Activated CD8-positive, alpha-beta T cell treated with anti-CD3 and anti-CD28 coated beads, Interleukin-2, amount 10 ng/mL, durations not matched to agents 7 days and 5 days (primary cell): ENCODE measurements around the gene PIK3C3. TPM values are rescaled to one million over a fixed set of nuclear protein-coding genes. Genes with fewer than 3 reads are reported as not detected.
"Not testable (repeated sequence)": the region's sequence is repeated elsewhere in the genome, so short reads cannot be mapped to it uniquely, and the experiment has no call there.

Source experiments
- ATAC-seq: fragments of 150-1000 bp; cut with Tn5 transposase; one replicate; pipeline ENCODE4 v1.10.0; 2021; ENCODE audit warnings: moderate library complexity
- CTCF ChIA-PET: fragments of 350-600 bp; sonication (Branson Sonifier 250); formaldehyde crosslinking; loops from one replicate; lab custom pipeline; 2021; ENCODE audit warnings: antibody characterized with exemption; lab: Charles Lee
- POLR2A ChIA-PET: fragments of 350-600 bp; sonication (Branson Sonifier 250); formaldehyde crosslinking; loops from one replicate; lab custom pipeline; 2021; ENCODE audit warnings: antibody characterized with exemption; lab: Charles Lee
- DNase-seq: peaks from one replicate; pipeline ENCODE4 v3.0.0-alpha.2; 2020
- H3K27ac Mint-ChIP-seq: one replicate; pipeline ENCODE4 v1.8.0; 2021; ENCODE audit warnings: mild to moderate bottlenecking, mixed read lengths
- H3K27me3 Mint-ChIP-seq: one replicate; pipeline ENCODE4 v1.8.0; 2021; ENCODE audit warnings: low read depth, mixed read lengths
- H3K36me3 Mint-ChIP-seq: one replicate; pipeline ENCODE4 v1.8.0; 2021; ENCODE audit warnings: low read depth, mixed read lengths
- H3K4me1 Mint-ChIP-seq: one replicate; pipeline ENCODE4 v1.8.0; 2021; ENCODE audit warnings: low read depth, mixed read lengths
- H3K4me3 Mint-ChIP-seq: one replicate; pipeline ENCODE4 v1.8.0; 2021; ENCODE audit warnings: mild to moderate bottlenecking, mixed read lengths
- H3K9me3 Mint-ChIP-seq: one replicate; pipeline ENCODE4 v1.8.0; 2022; ENCODE audit warnings: mixed read lengths; ENCODE audit not compliant: insufficient read depth
- total RNA-seq, 2 experiments: library from RNA; stranded (reverse); gene quantifications; one replicate each; pipeline ENCODE4 v1.2.3, GENCODE V29; 2021

The PIK3C3 gene
- total RNA-seq, 2 experiments from 2014 or later, result 40.4 to 44.7 TPM

DNA sequence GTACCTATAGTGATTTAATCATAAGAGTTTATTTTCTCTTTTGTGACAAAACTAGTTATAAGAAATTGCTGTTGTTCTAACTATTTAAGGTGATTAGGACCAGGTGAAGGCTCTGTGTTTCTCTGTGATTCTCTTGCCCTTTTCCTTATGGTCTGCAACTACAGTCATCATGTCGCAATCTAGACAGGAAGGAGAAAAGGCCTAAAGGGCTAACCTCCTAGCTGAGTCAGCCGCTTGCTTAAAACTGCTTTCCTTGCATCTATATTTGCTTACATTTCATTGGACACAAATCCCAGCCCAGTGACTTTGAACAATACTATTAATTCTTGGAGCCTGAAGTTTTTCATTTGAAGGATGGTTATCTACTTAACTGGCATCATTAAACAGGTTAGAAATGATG is 93.1 kb downstream of the PIK3C3 start:
- H3K36me3 Mint-ChIP-seq, result peaks cover 26% of the 10 kb centered on the region
- no peak for ATAC-seq
- no peaks in the 10 kb centered on the region for H3K27me3 Mint-ChIP-seq
- DNase-seq, result no peak
- POLR2A ChIA-PET, result no interaction called here
- peaks cover 7% of the 10 kb centered on the region for H3K4me1 Mint-ChIP-seq
- CTCF ChIA-PET, result interaction anchor here (1.2 to 2.9 kb wide), 2 partner anchors 20 to 66 kb away, joined by 5 to 15 read pairs; no protein-coding TSS in a partner anchor
- no peaks in the 10 kb centered on the region for H3K9me3 Mint-ChIP-seq
- H3K27ac Mint-ChIP-seq, result no peak overlapping the region
- H3K4me3 Mint-ChIP-seq, result no peak overlapping the region

DNA sequence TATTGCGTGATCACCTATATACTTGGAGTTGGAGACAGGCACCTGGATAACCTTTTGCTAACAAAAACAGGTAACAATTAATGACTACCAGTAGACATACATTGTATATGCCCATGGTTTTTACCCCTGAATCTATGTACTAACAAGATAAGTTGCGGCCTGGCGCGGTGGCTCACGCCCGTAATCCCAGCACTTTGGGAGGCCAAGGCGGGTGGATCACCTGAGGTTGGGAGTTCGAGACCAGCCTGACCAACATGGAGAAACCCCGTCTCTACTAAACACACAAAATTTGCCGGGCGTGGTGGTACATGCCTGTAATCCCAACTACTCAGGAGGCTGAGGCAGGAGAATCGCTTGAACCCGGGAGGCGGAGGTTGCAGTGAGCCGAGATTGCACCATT is 94.5 kb downstream of the PIK3C3 start:
- H3K27me3 Mint-ChIP-seq, H3K27ac Mint-ChIP-seq, H3K9me3 Mint-ChIP-seq, ATAC-seq, H3K4me3 Mint-ChIP-seq, H3K4me1 Mint-ChIP-seq, POLR2A ChIA-PET, DNase-seq: not testable (repeated sequence)
- CTCF ChIA-PET, result interaction anchor here (2.9 to 4.3 kb wide), 2 partner anchors 22 kb away, joined by 15 to 32 read pairs; no protein-coding TSS in a partner anchor
- peaks cover 25% of the 10 kb centered on the region for H3K36me3 Mint-ChIP-seq

DNA sequence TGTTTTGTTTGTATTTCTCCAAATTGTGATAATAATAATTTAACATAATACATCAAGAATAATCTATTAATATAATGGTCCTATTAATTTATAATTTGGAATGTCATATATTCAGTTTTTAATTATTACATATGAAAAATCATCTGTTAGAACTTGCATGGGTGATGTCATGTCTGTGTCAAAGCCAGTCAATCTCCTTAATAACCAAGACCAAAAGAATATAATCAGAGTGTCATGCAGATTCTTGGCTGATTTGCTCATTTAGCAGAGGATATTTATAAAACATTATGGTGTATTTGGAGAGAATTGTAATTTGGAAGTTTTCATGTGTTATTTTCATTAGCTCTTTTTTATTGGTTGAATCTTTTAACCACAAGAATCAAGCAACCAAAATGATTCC is 96.4 kb downstream of the PIK3C3 start:
- H3K9me3 Mint-ChIP-seq, result no peaks in the 10 kb centered on the region
- H3K4me1 Mint-ChIP-seq, result peaks cover 9% of the 10 kb centered on the region
- DNase-seq (no peak), ATAC-seq (no peak)
- H3K27ac Mint-ChIP-seq, result no peak overlapping the region
- H3K4me3 Mint-ChIP-seq, result no peak overlapping the region
- ChIA-PET POLR2A (no interaction called here), CTCF (interaction anchor here (0.7 to 4.3 kb wide), 5 partner anchors 12 to 63 kb away, joined by 3 to 32 read pairs (median 4); no protein-coding TSS in a partner anchor)
- peaks cover 22% of the 10 kb centered on the region for H3K36me3 Mint-ChIP-seq
- no peaks in the 10 kb centered on the region for H3K27me3 Mint-ChIP-seq

DNA sequence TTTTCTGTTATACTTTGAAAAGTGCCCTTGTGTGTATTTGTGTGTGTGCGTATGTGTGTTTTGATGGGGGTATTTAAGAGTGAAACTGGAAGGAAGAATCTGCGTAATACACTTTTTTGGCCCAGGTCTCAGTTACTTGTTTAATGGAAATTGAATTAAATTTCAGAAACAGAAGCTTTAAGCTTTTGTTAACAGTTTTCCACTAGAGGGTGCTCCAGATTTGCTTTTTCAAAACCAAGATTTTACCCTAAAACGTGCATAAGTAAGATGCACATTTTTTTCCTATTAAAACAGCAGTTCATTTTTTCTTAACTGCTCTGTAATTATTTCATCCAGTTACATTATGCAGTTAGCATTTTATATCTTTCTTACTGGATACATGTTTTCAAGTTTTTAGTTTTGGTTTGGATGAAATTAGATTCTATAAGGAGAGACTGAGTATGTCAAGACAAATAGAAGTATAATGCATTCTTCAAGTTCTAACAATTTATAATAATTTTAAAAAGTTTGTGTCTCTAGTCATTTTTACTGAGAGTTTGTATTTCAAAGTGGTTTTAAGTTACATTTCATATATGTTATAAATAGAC is 97.2 kb downstream of the PIK3C3 start:
- Mint-ChIP-seq H3K27ac (no peak overlapping the region), H3K27me3 (no peaks in the 10 kb centered on the region), H3K4me3 (no peak overlapping the region), H3K4me1 (peaks cover 8% of the 10 kb centered on the region), H3K36me3 (peaks cover 20% of the 10 kb centered on the region), H3K9me3 (no peaks in the 10 kb centered on the region)
- POLR2A ChIA-PET, result no interaction called here
- ATAC-seq (no peak), DNase-seq (no peak)
- CTCF ChIA-PET, result interaction anchor here (0.7 to 4.3 kb wide), 9 partner anchors 18 to 62 kb away, joined by 3 to 33 read pairs (median 11); no protein-coding TSS in a partner anchor

DNA sequence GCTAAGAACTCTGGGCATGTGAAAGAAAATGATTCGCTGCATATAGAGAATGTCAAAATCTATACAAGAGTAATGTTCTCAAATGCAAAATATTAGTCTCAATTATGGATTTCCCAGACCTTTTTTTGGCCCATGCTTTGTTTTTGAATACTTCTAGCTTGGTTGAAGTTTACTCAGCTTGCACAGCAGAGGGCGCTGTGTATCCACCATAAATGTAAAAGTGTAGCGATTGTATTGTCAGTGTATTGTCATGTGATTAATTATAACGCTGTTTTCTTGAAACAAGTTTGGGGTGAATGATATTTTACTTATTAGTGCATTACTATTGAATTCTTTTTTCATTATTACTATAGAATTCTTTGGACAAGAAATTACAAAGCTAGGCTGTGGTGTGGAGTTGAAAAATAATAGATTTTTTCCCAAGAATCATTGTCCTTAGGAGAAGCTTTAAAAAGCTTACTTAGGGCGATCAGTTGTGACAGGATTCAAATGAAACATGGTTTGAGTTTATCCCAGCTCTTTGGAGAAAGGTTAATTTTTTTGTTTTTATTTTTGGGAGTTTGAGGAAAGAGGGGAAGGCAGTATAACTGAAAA is 98.3 kb downstream of the PIK3C3 start:
- Mint-ChIP-seq H3K9me3 (no peaks in the 10 kb centered on the region), H3K4me3 (no peak overlapping the region), H3K27me3 (no peaks in the 10 kb centered on the region), H3K27ac (no peak overlapping the region), H3K36me3 (peaks cover 22% of the 10 kb centered on the region), H3K4me1 (peaks cover 4% of the 10 kb centered on the region)
- DNase-seq (peak; percentile 72), ATAC-seq (peak; percentile 79)
- ChIA-PET POLR2A (interaction anchor here (0.6 kb wide), 1 partner anchor 9 kb away, joined by 4 read pairs; no protein-coding TSS in a partner anchor), CTCF (interaction anchor here (0.6 to 4.3 kb wide), 28 partner anchors 10 to 1221 kb away, joined by 3 to 33 read pairs (median 4); no protein-coding TSS in a partner anchor)

DNA sequence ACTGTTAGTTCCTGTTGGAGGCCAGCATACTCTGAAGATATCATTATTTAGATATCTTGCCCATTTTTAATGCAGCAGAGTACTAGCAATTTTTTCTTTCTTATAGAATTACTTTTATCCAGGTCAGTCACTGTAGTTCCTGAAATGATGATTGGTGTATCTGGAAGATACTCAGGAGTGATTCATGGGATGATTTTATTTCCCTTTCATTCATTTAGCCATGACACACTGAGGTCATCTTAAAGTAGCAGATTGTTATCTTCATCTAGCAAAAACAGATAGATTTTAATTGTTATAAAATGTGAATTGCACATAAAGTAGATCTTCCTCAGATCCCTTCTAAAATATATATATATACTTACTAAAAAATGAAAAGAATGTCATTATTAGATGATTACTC is 109.1 kb downstream of the PIK3C3 start:
- Mint-ChIP-seq H3K36me3 (peaks cover 30% of the 10 kb centered on the region), H3K4me3 (no peak overlapping the region), H3K27me3 (no peaks in the 10 kb centered on the region), H3K27ac (no peak overlapping the region), H3K4me1 (no peaks in the 10 kb centered on the region), H3K9me3 (no peaks in the 10 kb centered on the region)
- no peak for DNase-seq
- ChIA-PET CTCF (no interaction called here), POLR2A (no interaction called here)
- no peak for ATAC-seq

DNA sequence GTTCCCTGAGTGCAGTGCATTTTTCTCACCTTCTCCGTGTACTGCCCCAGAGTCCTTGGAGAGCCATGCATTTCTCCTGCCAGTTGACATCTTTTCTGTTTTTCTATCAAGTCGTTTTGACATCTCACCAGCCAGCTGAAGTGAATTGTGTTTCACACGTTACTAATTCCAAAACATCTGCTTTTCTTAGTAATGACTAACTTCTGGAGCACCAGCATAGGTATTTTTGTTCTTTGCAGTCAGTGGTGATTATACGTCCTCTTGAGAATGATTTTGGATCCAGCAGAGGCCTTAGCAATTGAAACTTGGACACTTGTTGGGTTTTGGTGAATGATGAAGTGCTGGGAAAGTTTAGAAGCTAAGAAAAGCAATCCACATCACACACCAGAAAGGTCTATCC is 112.5 kb downstream of the PIK3C3 start:
- no peak for ATAC-seq
- no peak overlapping the region for H3K27ac Mint-ChIP-seq
- no peak for DNase-seq

DNA sequence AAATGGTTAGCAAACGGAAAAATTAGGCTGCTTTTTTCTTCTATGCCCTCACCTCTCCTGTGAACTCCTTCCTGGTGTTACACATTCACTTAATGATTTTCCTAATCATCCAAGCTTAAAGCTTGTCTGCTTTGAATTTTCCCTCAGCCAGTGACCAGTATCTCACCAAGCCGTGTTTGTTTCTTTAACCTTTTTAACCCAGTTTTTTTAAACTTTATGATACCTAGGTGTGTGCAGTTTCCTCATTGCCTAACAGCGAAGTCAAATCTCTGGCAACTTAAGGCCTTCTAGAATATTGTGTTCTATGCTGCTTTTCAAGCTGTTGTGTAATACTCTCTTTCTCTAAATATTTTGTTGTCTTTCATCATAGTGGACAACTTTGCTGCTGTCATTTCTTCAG is 113.0 kb downstream of the PIK3C3 start:
- CTCF ChIA-PET, result interaction anchor here (1.7 to 4.1 kb wide), 3 partner anchors 14 to 46 kb away, joined by 11 to 28 read pairs (median 12); no protein-coding TSS in a partner anchor
- no peak for ATAC-seq
- no peak overlapping the region for H3K27ac Mint-ChIP-seq

More for the DNA sequence above, 112.5 kb downstream of the PIK3C3 start:
- H3K4me3 Mint-ChIP-seq, result no peak overlapping the region
- ChIA-PET POLR2A (no interaction called here), CTCF (interaction anchor here (1.7 to 4.1 kb wide), 2 partner anchors 14 to 47 kb away, joined by 11 to 28 read pairs; no protein-coding TSS in a partner anchor)
- H3K36me3 Mint-ChIP-seq, result peaks cover 36% of the 10 kb centered on the region
- no peaks in the 10 kb centered on the region for H3K4me1 Mint-ChIP-seq
- H3K27me3 Mint-ChIP-seq, result no peaks in the 10 kb centered on the region
- H3K9me3 Mint-ChIP-seq, result no peaks in the 10 kb centered on the region

DNA sequence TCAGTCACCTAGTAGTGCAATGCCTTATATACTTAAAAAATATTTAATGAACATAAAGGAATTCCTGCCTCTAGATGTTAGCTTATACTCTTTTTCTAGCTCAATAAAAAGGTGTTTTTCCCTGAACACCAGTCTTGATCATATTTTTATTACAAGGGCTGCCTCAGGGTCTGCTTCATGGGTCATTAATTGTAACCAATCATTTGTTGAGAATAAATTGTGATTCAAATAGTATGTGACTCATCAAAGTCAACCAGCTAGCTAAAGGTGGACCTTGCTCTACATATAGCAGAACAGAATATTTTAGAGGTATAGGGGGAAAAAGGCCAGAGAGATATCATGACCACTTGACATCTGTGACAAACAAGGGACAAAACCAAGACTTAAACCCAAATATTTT is 114.0 kb downstream of the PIK3C3 start:
- ATAC-seq, result no peak
- ChIA-PET POLR2A (no interaction called here), CTCF (interaction anchor here (1.7 to 4.1 kb wide), 3 partner anchors 15 to 45 kb away, joined by 11 to 28 read pairs (median 12); no protein-coding TSS in a partner anchor)
- no peak for DNase-seq
- no peaks in the 10 kb centered on the region for H3K9me3 Mint-ChIP-seq
- H3K27me3 Mint-ChIP-seq, result no peaks in the 10 kb centered on the region
- H3K27ac Mint-ChIP-seq, result no peak overlapping the region
- H3K36me3 Mint-ChIP-seq, result peaks cover 47% of the 10 kb centered on the region
- no peaks in the 10 kb centered on the region for H3K4me1 Mint-ChIP-seq
- H3K4me3 Mint-ChIP-seq, result no peak overlapping the region

More for the DNA sequence above, 113.0 kb downstream of the PIK3C3 start:
- DNase-seq, result no peak
- no peaks in the 10 kb centered on the region for H3K27me3 Mint-ChIP-seq
- H3K36me3 Mint-ChIP-seq, result peaks cover 40% of the 10 kb centered on the region
- POLR2A ChIA-PET, result no interaction called here
- H3K4me1 Mint-ChIP-seq, result no peaks in the 10 kb centered on the region
- H3K9me3 Mint-ChIP-seq, result no peaks in the 10 kb centered on the region
- H3K4me3 Mint-ChIP-seq, result no peak overlapping the region

DNA sequence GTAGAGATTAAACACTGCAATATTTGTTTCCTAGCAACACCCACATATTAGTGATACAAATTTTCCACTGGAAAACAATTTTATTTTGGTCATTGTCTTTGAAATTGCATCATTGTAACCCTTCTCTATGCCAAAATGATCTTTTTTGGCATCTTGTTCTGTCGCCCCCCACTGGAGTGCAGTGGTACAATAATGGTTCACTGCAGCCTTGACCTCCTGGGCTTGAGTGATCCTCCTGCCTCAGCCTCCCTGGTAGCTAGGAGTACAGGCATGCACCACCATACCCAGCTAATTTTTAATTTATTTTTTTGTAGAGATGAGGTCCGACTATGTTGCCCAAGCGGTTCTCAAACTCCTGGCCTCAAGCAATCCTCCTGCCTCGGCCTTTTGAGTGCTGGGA is 117.4 kb downstream of the PIK3C3 start:
- Mint-ChIP-seq H3K4me1 (no peaks in the 10 kb centered on the region), H3K27me3 (no peaks in the 10 kb centered on the region), H3K27ac (no peak overlapping the region), H3K36me3 (peaks cover 35% of the 10 kb centered on the region), H3K4me3 (no peak overlapping the region), H3K9me3 (no peaks in the 10 kb centered on the region)
- CTCF ChIA-PET, result interaction anchor here (0.6 to 1.6 kb wide), 5 partner anchors 8 to 44 kb away, joined by 3 to 6 read pairs (median 3); no protein-coding TSS in a partner anchor
- POLR2A ChIA-PET, result no interaction called here
- ATAC-seq (no peak), DNase-seq (no peak)

DNA sequence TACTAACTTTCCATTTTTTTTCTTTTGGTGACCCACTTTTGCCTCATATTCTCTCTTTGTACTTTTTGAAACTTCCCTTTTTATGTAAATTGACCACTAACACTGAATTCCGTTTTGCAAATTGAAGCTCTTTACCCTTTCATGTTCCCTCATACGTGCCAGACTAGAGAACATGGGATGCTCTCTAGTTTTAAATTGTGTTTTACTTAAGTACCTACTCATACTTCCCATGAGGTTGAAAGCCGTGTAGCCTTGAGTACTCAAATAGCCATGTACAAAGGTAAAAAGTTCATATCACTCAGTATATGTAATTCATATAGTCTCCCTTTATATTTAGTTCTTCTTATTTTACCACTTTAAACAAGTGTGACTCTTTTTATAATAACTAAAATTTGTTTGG is 119.7 kb downstream of the PIK3C3 start:
- no peak overlapping the region for H3K4me3 Mint-ChIP-seq
- no peak for DNase-seq

DNA sequence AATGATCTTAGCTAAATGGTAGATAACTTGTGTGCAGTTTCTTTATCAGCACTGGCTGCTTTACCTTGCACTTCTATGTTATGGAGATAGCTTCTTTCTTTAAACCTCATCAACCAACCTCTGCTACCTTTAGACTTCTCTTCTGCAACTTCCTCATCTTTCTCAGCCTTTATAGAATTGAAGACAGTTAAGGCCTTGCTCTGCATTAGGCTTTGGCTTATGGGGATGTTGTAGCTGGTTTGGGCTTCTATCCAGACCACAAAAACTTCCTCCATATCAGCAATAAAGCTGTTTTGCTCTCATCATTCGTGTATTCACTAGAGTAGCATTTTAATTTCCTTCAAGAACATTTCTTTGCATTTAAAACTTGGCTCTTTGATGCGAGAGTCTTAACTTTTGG is 123.7 kb downstream of the PIK3C3 start:
- Mint-ChIP-seq H3K9me3 (no peaks in the 10 kb centered on the region), H3K27me3 (no peaks in the 10 kb centered on the region), H3K36me3 (peaks cover 39% of the 10 kb centered on the region), H3K4me1 (peaks cover 12% of the 10 kb centered on the region), H3K27ac (no peak overlapping the region), H3K4me3 (no peak overlapping the region)
- ATAC-seq (no peak), DNase-seq (no peak)
- CTCF ChIA-PET, result interaction anchor here (1.0 to 4.1 kb wide), 4 partner anchors 25 to 50 kb away, joined by 3 to 15 read pairs (median 4); no protein-coding TSS in a partner anchor
- POLR2A ChIA-PET, result no interaction called here

More for the DNA sequence above, 119.7 kb downstream of the PIK3C3 start:
- CTCF ChIA-PET, result interaction anchor here (0.9 kb wide), 1 partner anchor 724 kb away, joined by 3 read pairs; no protein-coding TSS in a partner anchor
- POLR2A ChIA-PET, result no interaction called here
- H3K9me3 Mint-ChIP-seq, result no peaks in the 10 kb centered on the region
- no peak overlapping the region for H3K27ac Mint-ChIP-seq
- no peaks in the 10 kb centered on the region for H3K27me3 Mint-ChIP-seq
- ATAC-seq, result no peak
- peaks cover 37% of the 10 kb centered on the region for H3K36me3 Mint-ChIP-seq
- H3K4me1 Mint-ChIP-seq, result peaks cover 5% of the 10 kb centered on the region
